ENCODE results near the gene FAM20A.

DNA sequence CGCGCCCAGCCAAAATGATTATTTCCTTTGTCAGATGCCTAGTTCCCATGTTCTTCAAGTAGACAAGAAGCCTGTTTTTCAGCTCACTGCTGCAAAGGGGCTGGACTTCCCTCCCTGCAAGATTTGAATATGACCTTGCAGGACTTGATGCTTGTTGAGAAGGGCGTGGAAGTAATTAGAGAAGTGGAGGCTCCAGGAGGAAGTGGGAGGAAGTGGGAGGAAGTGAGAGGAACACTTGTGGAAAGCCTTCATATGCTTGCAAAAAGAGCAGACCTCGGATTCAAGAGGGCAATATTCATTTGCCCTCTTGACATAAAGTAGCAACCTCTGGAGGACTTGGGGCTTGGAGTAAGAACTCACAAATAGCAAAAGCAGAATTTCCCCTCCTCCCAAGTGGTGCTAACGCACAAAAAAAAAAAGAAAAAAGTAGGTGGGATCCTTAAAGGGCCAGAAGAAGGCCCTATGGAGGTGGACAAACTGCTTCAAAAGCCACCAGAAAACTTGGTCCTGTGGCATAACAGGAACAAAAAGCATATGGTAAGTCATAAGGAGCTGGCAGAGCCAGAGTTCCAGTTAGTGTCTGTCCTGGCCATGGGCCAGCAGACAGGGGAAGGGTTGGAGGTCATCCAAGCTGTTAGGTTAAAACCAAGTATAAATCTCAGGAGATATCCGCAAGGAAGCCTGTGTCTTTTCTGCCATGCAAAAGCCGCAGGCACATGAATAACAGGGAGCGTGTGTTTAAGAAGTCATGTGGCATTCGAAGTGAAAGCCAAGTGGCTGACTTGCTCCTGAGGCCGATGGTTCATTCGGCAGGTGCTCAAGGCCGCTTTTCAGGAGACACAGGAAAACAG, 109.6 kb downstream of the FAM20A start:
- TF ChIP-seq POLR2A (IDR thresholded peaks at IDR 0.05), result no peak
- TF ChIP-seq, protein P1, sequence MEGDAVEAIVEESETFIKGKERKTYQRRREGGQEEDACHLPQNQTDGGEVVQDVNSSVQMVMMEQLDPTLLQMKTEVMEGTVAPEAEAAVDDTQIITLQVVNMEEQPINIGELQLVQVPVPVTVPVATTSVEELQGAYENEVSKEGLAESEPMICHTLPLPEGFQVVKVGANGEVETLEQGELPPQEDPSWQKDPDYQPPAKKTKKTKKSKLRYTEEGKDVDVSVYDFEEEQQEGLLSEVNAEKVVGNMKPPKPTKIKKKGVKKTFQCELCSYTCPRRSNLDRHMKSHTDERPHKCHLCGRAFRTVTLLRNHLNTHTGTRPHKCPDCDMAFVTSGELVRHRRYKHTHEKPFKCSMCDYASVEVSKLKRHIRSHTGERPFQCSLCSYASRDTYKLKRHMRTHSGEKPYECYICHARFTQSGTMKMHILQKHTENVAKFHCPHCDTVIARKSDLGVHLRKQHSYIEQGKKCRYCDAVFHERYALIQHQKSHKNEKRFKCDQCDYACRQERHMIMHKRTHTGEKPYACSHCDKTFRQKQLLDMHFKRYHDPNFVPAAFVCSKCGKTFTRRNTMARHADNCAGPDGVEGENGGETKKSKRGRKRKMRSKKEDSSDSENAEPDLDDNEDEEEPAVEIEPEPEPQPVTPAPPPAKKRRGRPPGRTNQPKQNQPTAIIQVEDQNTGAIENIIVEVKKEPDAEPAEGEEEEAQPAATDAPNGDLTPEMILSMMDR (IDR thresholded peaks at IDR 0.05), result no peak
- no peak for TF ChIP-seq POLR2AphosphoS5 (IDR thresholded peaks at IDR 0.05)
- TF ChIP-seq EP300 (IDR thresholded peaks at IDR 0.05), result no peak
